AML-193 (cell line): ENCODE measurements around the gene SPA17.
A peak's percentile ranks its signal among the peaks of the same experiment; 100 is the strongest.

Source experiments
- DNase-seq, 2 experiments: peaks; one replicate each; lab custom pipeline; 2025; lab: John Stamatoyannopoulos, UW

SPA17 gene

DNA sequence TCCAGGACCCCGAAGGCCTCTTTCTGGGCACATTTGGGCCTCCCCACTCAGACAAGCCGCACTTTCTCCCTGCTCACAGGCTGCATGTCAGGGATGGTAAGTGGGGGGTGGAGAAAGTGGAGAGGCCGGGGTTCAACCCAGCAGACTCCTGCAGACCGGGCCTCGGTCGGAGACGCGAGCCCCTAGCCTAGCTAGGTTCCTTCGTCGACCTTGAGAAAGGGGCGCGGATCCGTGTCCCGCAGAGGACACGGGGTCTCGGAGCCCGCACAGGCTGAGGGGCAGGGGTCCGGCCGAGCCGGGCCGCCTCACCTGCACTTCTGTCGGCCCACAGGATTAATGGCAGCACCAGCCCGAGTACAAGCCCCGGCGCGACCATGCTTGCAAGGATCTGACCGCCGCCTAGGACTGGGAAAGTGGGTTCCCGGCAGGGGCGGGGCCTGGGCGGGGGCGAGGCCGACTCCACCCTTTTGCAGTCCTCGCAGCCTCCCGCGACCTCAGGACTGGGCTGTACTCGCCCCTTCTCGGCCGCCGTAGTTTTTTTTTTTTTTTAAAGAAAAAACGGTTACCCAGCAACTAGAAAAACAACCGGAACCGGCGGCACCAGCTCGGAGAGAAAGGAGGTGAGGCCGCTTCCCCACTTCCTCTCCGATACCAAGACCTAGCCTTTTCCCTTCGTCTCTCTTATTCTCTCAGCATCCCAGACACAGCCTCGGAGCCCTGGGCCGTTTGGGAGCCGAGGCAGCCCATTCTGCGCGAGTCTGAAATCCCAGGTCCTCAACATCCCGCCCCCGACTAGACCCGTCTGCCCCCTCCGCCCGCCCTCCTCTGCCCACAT lies at the start of gene SPA17, which contains the start of gene SIAE:
TSS of gene SPA17 (plus strand) at position 572 of the 835 bp plus-strand sequence. CDS start 1,361 bp downstream, outside the sequence.
TSS of gene SIAE (minus strand) at position 407 of the 835 bp plus-strand sequence. CDS start at position 376, 31 bp downstream.
- peak; percentile 82 to 85 for DNase-seq

DNA sequence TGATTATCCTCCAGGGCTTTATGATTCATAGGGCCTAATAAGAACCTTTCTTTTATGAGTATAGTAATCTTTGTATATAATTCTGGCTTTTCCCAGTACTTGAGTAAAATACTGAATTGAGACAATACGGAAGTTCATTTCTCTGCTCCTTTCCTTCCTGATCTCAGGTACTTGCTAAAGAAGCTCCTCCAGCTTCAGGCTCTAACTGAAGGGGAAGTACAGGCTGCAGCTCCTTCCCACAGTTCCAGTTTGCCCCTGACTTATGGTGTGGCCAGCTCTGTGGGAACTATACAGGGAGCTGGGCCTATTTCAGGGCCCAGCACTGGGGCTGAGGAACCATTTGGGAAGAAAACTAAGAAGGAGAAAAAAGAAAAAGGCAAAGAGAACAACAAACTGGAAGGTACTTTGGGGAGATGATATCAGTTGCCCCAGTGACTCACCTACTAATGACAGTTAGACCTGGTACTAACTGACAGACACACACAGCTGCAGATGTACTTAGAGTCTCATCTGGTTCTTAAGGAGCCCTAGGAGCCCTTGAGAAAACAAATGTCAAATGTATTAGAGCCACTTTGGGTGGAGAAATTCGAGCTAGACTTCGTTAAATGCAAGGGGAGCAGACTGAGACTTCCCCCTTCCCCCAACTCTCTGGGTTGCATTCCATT lies 48.1 kb upstream of the SPA17 start:
- DNase-seq: no peak

DNA sequence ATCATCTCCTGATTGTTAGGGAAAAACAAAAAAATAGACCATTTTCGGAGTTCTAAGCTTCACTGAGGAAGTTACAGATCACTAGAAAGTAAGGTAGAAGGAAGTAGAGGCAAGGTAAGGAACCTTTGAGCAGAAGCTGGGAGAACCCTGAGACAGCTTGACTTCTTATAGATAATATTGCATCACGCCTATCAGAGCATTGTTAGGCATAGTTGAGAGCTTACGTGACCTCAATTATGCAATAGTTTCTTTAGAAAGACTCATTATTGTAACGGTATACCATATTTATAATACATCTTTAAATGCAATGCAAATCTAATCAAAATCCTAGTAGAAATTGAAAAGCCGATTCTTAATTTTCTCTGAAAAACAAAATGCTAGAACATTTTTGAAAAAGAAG lies 46.2 kb upstream of the SPA17 start:
- peak; percentile 24 to 49 for DNase-seq

DNA sequence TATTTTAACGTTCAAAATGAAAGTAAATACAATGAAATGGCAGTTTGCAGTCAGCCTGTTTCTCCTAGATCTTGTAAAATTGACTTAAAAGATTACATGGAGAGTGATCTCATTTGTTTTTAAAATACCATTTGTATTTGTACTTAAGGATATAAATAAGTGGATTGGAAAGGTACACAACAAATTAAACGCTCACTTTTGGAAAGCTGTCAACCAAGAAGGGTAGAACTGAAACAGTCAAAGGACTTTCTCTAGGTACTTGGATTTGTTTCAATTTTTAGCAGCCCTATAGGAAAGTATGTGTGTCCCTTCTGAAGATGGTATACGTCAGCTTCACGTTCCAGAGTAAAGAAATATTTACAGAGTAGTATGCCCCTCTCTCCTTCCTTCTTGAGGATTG lies 43.7 kb upstream of the SPA17 start:
- no peak for DNase-seq

DNA sequence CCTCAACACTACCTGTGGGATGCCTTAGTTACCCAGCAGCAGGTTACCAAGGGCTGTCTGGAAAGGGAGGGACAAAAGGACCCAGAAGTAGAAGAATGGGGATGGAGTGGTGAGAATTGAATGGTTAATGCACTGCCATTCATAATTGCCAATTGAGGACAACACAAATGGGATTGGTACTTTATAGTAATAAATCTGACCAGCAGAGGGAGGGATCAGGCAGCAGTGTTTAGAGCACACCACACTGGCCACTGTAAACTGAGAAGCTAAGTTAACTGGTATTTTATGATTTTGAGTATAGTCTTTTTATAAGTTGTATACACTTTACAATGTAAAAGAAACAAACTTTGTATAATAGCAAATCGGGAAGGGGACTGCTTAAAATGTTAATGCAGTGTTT lies 40.3 kb upstream of the SPA17 start:
- peak; percentile 27 to 51 for DNase-seq

DNA sequence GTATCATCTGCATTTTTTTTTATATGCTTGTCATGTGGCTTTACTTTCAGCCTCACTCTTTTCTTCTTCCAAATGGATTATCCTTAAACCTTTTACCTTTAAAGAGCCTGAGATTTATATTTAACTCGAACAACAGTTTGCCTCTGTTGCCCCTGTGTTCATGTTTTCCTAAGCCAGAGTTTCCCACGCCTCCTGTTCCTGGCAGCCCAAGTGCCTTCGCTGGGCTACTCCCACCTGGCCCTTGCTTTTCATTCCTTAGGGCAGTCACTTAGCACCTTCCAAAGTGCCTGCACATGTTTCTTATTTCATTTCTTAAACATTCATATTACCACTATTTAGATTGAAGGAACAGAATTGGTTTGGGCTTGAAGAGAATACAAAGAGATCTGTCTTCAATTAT lies 37.8 kb upstream of the SPA17 start:
- DNase-seq: no peak

DNA sequence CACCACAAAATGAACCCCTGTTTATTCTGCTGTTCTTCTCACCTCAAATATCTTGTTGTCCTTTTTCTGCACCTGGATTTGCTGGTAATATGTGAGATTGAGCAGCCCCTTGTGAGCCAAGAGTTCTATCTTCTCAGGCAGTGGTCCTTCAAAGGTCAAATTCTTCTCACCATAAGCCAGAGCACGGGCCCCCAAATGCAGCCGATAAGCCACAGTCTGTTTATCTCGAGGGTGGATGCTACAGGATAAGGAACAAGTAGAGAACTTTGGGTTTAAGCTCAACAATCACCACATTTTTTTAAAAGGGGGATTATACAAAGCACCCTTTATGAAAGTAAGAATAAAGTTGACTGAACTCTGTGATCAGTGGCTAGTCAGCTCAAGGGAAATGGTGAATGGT lies 35.2 kb upstream of the SPA17 start:
- no peak for DNase-seq

DNA sequence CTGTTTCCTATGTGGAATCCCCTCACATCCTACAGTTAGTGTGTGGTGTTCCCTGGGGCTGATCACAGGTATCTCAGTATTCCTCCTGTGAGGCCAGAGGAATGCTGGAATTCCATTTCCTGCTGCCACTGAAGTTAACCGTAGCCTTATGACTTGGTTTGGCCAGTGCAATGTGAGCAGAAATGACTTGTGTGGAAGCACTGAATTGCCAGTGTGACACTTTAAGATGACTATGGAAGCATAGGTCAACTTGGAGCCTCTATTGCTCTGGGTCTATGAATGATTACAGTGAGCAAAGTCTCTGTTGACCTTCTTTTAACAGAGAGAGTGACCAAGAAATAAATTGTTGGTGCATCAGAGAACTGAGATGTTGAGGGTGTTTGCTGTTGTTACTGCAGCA lies 34.5 kb upstream of the SPA17 start:
- no peak for DNase-seq

DNA sequence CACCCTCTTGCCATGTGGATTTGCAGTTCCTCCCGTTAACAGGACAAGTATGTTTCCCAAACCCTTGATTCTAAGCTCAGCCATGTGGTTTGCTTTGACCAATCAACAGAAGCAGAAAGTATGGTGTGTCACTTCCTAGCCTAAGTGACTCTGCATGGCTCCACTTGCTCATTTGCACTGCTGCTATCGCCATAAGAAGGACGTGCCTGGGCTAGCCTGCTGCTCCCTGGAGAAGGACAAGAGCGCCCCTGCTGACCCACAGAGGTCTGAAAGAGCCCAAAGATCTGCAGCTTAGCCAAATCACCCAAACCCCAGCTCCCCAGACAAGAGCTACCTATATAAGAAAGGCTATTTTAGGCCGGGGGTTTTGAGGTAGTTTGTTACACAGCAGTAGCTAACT lies 33.0 kb upstream of the SPA17 start:
- DNase-seq: no peak

DNA sequence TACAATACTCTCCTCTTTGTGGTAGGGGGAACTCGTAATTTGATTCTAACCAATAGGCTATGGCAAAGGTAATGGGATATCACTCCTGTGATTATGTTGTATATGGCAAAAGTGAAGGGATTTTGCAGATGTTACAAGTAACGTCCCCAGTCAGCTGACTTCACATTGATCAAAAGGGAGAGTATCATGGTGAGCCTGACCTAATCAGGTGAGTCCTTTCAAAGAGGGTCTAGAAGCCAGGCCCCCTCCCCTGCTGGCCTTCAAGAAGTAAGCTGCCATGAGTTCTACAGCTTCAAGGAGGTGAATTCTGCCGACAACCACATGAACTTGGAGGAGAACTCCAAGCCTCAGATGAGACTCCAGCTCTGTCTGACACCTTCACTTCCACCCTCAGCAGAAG lies 31.1 kb upstream of the SPA17 start:
- no peak for DNase-seq

DNA sequence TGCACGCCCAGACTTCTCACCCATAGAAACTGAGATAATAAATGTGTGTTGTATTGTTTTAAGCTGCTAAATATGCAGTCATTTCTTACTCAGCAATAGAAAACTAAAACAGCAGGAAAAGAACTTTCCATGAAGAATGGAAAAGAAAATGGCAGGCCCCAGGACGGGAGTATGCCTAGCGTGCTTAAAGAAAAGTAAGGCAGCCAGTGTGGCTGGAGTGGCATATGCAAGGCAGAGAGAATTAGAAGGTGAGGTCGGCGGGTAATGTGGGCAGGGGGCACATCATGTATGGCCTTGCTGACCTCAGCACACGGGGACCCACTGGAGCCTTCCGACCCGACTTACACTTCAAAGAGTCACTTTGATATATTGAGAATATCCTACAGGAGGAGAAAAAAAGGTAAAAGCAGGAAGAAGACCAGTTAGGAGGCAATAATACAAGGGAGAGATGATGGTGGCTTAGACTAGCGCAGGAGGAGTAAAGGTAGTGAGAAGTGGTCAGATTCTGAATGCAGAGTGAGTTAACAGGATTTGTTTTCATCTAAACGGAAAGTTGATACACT lies 30.6 kb upstream of the SPA17 start:
- DNase-seq: no peak

DNA sequence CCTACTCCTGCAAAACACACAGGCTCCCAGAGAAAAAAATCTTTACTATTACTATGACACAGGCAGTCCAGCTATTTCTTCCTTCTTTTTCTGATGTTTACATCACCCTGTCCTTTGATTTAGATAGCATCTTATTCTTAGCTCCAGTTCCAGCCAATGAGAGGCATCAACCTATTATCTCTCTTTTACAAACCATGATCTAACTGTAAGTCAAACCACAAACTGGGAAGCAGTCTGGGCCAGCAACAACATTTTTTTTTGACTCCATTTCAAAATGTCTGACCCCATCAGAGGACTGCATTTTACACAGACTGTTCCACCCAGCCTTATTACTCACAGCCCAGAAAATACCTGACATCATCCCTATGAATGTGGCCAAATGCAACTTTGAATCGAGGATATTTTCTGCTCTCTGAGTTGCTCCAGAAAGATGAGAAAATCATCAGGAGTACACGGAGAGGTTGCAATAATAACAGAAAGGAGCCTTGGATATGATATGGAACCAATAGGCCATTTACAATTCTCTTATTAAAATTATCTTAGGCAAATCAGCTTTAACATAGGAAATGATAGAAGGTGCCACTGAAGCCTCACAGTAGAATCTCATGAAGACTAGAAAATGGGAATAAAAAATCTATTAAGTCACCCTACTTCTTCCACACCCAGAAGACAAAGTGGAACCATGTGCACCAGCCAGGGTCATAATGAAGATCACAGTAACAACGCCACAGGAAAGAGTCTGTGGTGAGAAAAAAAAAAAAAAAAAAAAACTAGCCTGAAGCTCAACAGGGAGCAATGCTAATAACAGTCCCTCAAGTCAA lies 29.9 kb upstream of the SPA17 start:
- no peak for DNase-seq

DNA sequence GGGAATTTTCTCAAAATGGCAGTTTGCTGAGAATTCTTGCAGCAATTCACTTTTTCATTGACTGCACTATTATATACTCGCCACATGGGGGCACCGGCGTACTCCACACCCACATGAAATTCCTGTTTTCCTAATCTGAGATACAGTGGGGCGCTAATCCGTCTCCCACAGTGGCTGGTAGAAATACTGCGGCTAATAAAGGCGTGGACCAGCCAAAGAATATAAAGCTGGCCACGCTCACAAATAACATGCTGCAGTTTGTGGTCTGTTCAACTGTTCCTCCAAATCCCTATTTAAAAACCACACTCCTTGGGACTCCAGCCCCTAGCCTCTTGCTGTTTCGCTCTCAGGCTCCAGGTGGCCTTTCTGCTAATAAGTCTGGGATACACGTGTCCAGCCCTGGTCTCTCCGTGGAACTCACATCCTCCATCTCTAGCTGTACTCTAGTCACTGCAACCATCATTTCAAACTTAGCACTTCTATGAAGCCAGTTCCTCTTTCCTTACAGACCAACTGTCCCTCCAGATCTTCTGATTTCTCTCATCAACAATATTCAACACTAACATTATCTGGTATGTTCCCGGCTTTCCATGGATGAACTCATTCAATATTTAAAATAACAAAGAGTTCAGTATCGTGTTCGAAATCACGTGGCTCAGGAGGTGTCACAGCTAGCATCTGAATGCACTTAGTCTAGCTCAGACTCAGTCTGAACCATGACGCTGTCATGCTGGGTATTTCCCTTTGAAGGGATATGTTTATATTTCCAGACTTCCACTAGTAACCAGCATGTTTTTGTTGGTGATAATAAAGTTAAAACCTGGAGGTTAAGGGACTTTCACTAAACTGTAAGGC lies 29.1 kb upstream of the SPA17 start:
- DNase-seq: peak; percentile 56 to 63

DNA sequence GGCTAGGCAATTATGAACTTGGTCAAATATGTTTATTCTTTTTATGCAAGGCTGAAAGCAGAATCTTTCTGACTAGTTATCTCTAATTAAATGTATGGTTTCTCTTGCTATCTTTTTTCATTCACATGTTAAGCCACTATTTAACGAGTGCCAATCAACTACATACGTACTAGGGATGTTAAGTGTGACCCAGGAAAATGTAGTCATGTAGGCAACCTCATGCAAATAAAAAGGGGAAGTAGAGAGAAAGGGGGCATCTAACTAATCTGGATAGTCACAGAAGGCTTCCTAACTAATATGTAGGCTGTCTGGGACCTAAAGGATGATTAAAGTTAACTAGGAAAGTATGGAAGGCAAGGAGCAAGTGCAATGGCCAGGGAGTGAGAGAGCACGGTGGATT lies 27.6 kb upstream of the SPA17 start:
- no peak for DNase-seq

DNA sequence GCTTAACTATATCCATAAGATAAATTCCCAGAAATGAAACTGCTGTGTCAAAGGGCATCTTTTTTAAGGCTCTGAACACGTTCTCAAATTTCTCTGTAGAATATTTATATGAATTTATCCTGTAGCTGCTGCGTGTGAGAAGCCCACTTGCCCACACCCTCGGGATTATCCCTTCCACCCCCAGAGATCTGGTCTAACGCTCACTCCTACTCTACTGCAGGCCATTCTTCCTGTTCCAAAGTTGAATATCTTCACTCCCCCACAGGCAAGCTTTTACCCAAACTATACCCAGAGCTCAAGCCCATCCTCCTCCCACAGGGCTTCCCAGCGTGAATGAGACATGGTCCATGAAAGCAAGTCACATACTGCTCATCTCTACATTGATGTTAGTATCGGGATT lies 25.1 kb upstream of the SPA17 start:
- DNase-seq: no peak

DNA sequence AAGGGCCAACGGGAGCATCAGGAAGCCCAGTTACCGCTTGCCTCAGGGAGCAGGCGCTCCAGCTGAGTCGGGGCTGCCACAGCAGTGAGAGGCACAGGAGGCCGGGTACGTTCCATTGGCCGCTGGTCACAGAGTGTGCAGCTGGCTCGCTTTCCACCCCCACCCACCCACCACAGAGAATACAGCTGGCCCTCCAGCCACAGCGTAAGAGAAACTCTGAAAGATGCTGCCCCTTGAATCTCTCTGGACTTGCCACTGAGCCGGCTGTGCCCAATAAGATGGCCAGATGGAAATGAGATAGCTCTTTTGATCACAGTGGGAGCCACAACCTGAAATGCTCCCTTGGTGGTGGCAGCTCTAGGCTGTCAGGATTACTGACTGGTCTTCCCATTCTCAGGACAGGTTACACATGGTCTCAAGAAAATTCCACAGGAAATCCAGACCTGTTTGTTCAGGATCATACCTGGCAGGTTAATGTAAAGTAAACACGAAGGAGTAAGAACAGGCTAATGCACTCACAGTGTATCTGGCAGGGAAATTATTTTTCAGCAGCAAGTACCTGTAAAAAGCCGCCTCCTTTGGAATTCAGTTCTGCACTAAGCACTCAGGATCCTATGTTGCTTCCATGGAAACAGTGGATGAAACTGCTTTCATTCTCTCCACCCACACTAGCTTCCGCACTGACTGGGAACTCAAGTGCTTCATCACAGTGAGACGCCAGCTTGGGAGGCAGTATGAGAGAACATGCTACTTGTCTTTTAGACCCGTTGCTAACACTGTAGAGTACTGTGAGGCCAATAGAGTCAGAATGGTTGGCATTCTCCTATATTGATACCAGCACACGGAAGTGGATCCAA lies 16.7 kb upstream of the SPA17 start:
- DNase-seq: no peak

DNA sequence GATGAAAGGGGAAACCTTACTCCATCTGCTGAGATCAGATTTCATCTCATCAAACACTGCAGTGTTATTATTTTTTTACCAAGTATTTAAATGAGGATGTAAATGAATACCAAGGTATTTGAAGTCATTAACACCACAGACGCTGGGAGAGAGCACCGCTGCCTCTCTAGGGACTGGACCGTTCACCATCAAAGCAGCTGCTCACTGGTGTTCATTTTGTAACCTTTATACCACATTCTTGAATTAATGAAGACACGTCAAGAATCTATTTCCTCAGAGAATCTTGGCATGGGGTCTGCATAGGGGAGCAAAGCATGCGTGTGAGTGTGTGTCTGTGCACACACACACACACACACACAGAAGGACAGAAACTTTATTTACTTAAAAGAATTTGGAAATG lies 15.8 kb upstream of the SPA17 start:
- DNase-seq: no peak

DNA sequence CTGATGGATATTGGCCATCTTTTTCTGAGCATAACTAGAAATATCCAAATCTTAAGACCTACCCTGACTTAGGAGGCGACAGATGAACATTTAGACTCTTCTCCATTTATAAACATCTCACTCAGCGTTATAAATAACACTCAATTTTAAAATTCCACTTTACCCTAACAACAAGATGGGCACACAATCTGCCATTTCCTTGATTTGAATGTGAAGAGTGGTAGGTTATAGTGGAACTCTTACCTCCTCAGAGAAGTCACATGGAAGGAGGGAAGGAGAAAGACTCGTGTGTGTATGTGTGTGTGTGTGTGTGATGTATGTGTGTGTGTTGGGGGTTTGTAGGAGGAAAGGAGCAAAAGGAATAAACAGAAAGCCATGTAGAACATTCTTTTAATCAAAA lies 15.2 kb upstream of the SPA17 start:
- no peak for DNase-seq

DNA sequence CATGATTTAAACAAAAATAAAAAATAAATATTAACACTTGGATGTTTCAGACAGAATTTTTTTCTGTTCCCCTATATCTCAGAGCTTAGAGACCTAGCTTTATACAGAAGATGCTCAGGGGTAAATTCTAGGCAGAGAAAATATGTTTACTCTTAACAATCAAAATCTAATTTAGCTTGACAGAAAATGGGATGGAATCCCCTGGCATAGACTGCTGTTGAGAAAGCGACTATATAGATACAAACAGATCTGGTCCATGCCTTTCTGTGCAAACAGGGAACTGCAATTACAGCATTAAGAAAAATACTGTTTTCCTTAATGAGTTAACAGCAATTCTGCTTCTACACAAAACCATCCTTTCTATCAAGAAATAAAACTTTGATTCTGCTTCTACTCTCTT lies 14.7 kb upstream of the SPA17 start:
- DNase-seq: no peak

DNA sequence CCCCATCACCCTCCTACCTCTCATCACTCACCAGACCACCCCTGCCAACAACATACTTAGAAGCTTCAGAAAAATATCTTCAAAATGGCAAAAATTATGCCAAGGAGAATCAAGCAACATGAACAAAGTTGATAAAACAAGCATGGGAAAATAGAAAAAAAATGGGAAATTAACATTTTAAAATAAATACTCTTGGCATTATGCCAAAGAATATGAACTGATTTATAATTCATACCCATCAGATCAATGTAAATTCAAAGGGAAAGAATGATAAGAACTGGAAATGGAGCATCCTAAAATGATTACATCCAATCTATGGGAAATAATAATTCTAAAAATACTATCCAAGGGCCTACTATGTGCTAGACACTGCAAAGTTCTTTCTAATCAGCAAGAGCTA lies 12.2 kb upstream of the SPA17 start:
- no peak for DNase-seq
